A673 (cell line): ENCODE results near the gene ANKS1B. TPM values are rescaled to one million over a fixed set of nuclear protein-coding genes. Genes with fewer than 3 reads are reported as not detected.
A peak's percentile ranks its signal among the peaks of the same experiment; 100 is the strongest.

ENCODE experiments used
- BruUV-seq: library from RNA; stranded (reverse); fragments of 400-500 nt; replicated peaks from 2 replicates; lab custom pipeline; 2021; lab: Mats Ljungman, UMichigan
- CTCF ChIA-PET: fragments of 300-600 bp; sonication (Branson Sonifier 250); formaldehyde crosslinking; loops from one replicate; lab custom pipeline; 2022; ENCODE audit warnings: antibody characterized with exemption; lab: Charles Lee
- POLR2A ChIA-PET: fragments of 300-600 bp; sonication (Branson Sonifier 250); formaldehyde crosslinking; loops from one replicate; lab custom pipeline; 2022; ENCODE audit warnings: antibody characterized with exemption; ENCODE audit not compliant: low non-redundant PET; lab: Charles Lee
- DNase-seq: peaks from one replicate; pipeline ENCODE4 v3.0.0-alpha.2; 2015; ENCODE audit warnings: low spot score
- H3K27ac ChIP-seq: fragments of 200-600 bp; sonication (generic); 2 replicates; pipeline ENCODE4 v1.5.1; 2016; ENCODE audit warnings: mixed run types, low read depth, mild to moderate bottlenecking, mixed read lengths, antibody characterized with exemption, low read length; ENCODE audit not compliant: poor library complexity, severe bottlenecking
- H3K27me3 ChIP-seq: fragments of 200-600 bp; sonication (generic); replicated peaks from 2 replicates; pipeline ENCODE4 v1.6.1; 2017; ENCODE audit warnings: mixed run types, low read depth, mild to moderate bottlenecking, mixed read lengths, antibody characterized with exemption, low read length; ENCODE audit not compliant: insufficient read depth, poor library complexity
- H3K36me3 ChIP-seq: fragments of 200-600 bp; sonication (generic); 2 replicates; pipeline ENCODE4 v1.6.1; 2016; ENCODE audit warnings: mixed run types, mild to moderate bottlenecking, mixed read lengths, antibody characterized with exemption, low read length; ENCODE audit not compliant: insufficient read depth, poor library complexity, severe bottlenecking
- H3K4me1 ChIP-seq: fragments of 200-600 bp; sonication (generic); 2 replicates; pipeline ENCODE4 v1.6.1; 2017; ENCODE audit warnings: mixed run types, mild to moderate bottlenecking, mixed read lengths, antibody characterized with exemption, low read length; ENCODE audit not compliant: insufficient read depth, poor library complexity, severe bottlenecking
- H3K4me3 ChIP-seq: fragments of 200-600 bp; sonication (generic); 2 replicates; pipeline ENCODE4 v1.5.1; 2016; ENCODE audit warnings: low read depth, mixed run types, mild to moderate bottlenecking, mixed read lengths, low read length; ENCODE audit not compliant: poor library complexity, severe bottlenecking
- H3K9me3 ChIP-seq: fragments of 200-600 bp; sonication (generic); 2 replicates; pipeline ENCODE4 v1.6.1; 2016; ENCODE audit warnings: mixed run types, low read depth, mild to moderate bottlenecking, mixed read lengths, antibody characterized with exemption, low read length; ENCODE audit not compliant: poor library complexity, severe bottlenecking
- CTCF ChIP-seq: fragments of 300-800, 200-600 bp; sonication (generic); conservative IDR thresholded peaks from 2 replicates; pipeline ENCODE4 v1.5.1; 2017; ENCODE audit warnings: low read depth, mild to moderate bottlenecking, antibody characterized with exemption, low read length, moderate library complexity, mixed read lengths
- EZH2 ChIP-seq: fragments of 200-600 bp; sonication (generic); IDR thresholded peaks from 2 replicates; pipeline ENCODE4 v1.6.1; 2017; ENCODE audit warnings: borderline replicate concordance, low read depth, mild to moderate bottlenecking, mixed read lengths, antibody characterized with exemption, low read length; ENCODE audit not compliant: poor library complexity, severe bottlenecking
- intact Hi-C: fragments of 100-400 bp; cut with micrococcal nuclease; formaldehyde crosslinking; loops from one replicate; pipeline ENCODE4 v1.10.0; 2022; ENCODE audit not compliant: unreplicated experiment
- total RNA-seq: library from RNA; stranded (reverse); gene quantifications from 2 replicates; pipeline ENCODE4 v1.2.3, GENCODE V29; 2021

The ANKS1B gene
- total RNA-seq, 1 experiment from 2014 or later = 0.99 TPM

- Histone ChIP-seq H3K27ac (no peak overlapping the region), H3K9me3 (no peaks in the 10 kb centered on the region), H3K4me1 (no peaks in the 10 kb centered on the region), H3K36me3 (no peaks in the 10 kb centered on the region), H3K27me3 (no peaks in the 10 kb centered on the region), H3K4me3 (no peak overlapping the region)
- ChIA-PET POLR2A (no interaction called here), CTCF (no interaction called here)
- intact Hi-C loops = no loop called here
- BruUV-seq = no TSS peak
- TF ChIP-seq EZH2 (no peak), CTCF (no peak)
- DNase-seq = no peak
Measured at GRCh38 chr12:99045158-99045557, 939.6 kb downstream of the ANKS1B start.

- BruUV-seq = no TSS peak
- TF ChIP-seq EZH2 = no peak
- peak; percentile 94 for TF ChIP-seq CTCF
- POLR2A ChIA-PET = no interaction called here
Measured at GRCh38 chr12:99043319-99043914, 941.3 kb downstream of the ANKS1B start.

GRCh38 chr12:99042226-99042625 is 942.5 kb downstream of the ANKS1B start:
- no TSS peak for BruUV-seq
- Histone ChIP-seq H3K27me3 (no peaks in the 10 kb centered on the region), H3K36me3 (no peaks in the 10 kb centered on the region), H3K4me1 (no peaks in the 10 kb centered on the region), H3K9me3 (no peaks in the 10 kb centered on the region), H3K27ac (no peak overlapping the region), H3K4me3 (no peak overlapping the region)
- intact Hi-C loops = loop anchor here (2.0 to 5.0 kb wide), 4 partner anchors 130 to 725 kb away; no protein-coding TSS in a partner anchor
- CTCF ChIA-PET = no interaction called here
- POLR2A ChIA-PET = no interaction called here
- TF ChIP-seq EZH2 (no peak), CTCF (no peak)
- no peak for DNase-seq

More at GRCh38 chr12:99043319-99043914, 941.3 kb downstream of the ANKS1B start:
- no peaks in the 10 kb centered on the region for H3K36me3 ChIP-seq
- peak; percentile 76 for DNase-seq
- no peaks in the 10 kb centered on the region for H3K4me1 ChIP-seq
- H3K9me3 ChIP-seq = no peaks in the 10 kb centered on the region
- H3K4me3 ChIP-seq = no peak overlapping the region
- H3K27ac ChIP-seq = no peak overlapping the region
- CTCF ChIA-PET = interaction anchor here (0.6 to 1.1 kb wide), 6 partner anchors 45 to 741 kb away, joined by 3 to 5 read pairs (median 3); partner anchors contain the start of gene SLC25A3
- no peaks in the 10 kb centered on the region for H3K27me3 ChIP-seq
- intact Hi-C loops = loop anchor here (1.0 to 5.0 kb wide), 5 partner anchors 129 to 724 kb away; no protein-coding TSS in a partner anchor
